ENCODE results near the gene RASL11A. TPM values are rescaled to one million over a fixed set of nuclear protein-coding genes. Genes with fewer than 3 reads are reported as not detected.

Gene RASL11A
- total RNA-seq: 0.72 and 0.85 TPM in 2 replicates

GRCh38 chr13:27270594-27271520 lies at the start of gene RASL11A:
Gene RASL11A (plus strand): TSS chr13:27270830. CDS start chr13:27270945, 115 bp downstream.

GRCh38 chr13:27251166-27252091 lies 19.2 kb upstream of the RASL11A start, which contains the start of gene RPL21:
Gene RPL21 (plus strand): TSS chr13:27251558. CDS start chr13:27253777, 2,219 bp downstream.

Other genes starting within 250 kb of the RASL11A start
- 20.5 and 24.6 TPM in 2 replicates for gene USP12, start 99.0 kb upstream of the RASL11A start, total RNA-seq
- 753 and 1,263 TPM in 2 replicates for gene RPL21, start 19.3 kb upstream of the RASL11A start, total RNA-seq
- 135 and 150 TPM in 2 replicates for gene GTF3A, start 153.8 kb downstream of the RASL11A start, total RNA-seq
- 57.4 and 71.4 TPM in 2 replicates for gene MTIF3, start 179.7 kb downstream of the RASL11A start, total RNA-seq